GM19452 (cell line): ENCODE results near the gene BZW2.

Experiments
- ATAC-seq: cut with Tn5 transposase; IDR thresholded peaks from one replicate; pipeline ENCODE4 v1.9.1; 2021; ENCODE audit not compliant: unreplicated experiment

Gene BZW2

GRCh38 chr7:16745645-16746044 lies 99.7 kb downstream of the BZW2 start:
- no peak for ATAC-seq

GRCh38 chr7:16747102-16747501 lies 101.1 kb downstream of the BZW2 start:
- no peak for ATAC-seq

- ATAC-seq, result peak; percentile 58
Measured at GRCh38 chr7:16753102-16753931, 107.3 kb downstream of the BZW2 start, which contains the start of gene TSPAN13. TSS of gene TSPAN13 (plus strand) at chr7:16753755. CDS start at chr7:16753968, 213 bp downstream.

- no peak for ATAC-seq
Measured at GRCh38 chr7:16753932-16754855, 108.2 kb downstream of the BZW2 start.

GRCh38 chr7:16754856-16755317 lies 108.9 kb downstream of the BZW2 start:
- ATAC-seq, result no peak

- ATAC-seq, result no peak
Measured at GRCh38 chr7:16755397-16755796, 109.4 kb downstream of the BZW2 start.
